Embryonic facial prominence (tissue), 1 donor: ENCODE data around the gene CHST3.
"Not testable (repeated sequence)": the region's sequence is repeated elsewhere in the genome, so short reads cannot be mapped to it uniquely, and the experiment has no call there.

Experiments
- DNase-seq: peaks from one replicate; pipeline ENCODE4 v3.0.0-alpha.2; 2016; ENCODE audit errors: extremely low spot score

Gene CHST3

DNA sequence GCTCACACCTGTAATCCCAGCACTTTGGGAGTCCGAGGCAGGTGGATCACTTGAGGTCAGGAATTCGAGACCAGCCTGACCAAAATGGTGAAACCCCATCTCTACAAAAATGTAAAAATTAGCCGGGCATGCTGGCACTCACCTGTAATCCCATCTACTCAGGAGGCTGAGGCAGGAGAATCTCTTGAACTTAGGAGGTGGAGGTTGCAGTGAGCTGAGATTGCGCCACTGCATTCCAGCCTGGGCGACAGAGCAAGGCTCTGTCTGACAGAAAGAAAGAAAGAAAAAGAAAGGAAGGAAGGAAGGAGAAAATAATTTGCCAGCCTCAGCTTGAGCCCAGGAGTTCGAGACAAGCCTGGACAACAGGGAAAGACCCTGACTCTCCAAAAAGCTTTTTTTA is 24.7 kb downstream of the CHST3 start:
- not testable (repeated sequence) for DNase-seq

DNA sequence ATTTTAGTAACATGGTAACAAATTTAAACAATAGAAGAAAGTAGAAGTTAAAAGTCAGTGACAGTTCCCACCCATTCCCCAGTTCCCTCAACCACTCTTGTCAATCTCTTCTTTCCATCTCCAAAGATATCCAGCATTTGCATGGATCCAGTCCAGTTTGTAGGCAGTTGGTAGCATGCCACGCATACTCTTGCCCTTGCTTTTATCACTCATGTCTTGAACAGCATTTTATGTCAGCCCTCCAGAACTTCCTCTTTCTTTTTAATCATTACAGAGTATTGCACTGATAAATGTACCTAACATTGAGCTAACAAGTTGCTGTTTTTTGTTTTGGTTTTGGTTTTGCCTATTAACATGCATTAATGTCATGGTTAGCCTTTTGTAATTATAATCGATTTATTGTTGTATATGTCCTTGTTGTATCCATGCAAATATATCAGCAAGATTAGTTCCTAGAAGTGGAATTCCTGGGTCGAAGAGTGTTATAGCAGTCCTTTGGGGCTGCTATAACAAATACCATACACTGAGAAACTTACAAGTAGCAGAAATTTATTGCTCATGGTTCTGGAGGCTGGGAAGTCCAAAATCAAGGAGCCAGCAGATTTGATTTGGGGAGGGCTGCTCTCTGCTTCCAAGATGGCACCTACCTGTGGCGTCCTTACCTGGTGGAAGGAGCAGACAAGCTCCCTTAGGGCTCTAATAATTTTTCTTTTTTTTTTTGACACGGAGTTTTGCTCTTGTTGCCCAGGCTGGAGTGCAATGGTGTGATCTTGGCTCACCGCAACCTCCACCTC is 25.7 kb downstream of the CHST3 start:
- DNase-seq: no peak

DNA sequence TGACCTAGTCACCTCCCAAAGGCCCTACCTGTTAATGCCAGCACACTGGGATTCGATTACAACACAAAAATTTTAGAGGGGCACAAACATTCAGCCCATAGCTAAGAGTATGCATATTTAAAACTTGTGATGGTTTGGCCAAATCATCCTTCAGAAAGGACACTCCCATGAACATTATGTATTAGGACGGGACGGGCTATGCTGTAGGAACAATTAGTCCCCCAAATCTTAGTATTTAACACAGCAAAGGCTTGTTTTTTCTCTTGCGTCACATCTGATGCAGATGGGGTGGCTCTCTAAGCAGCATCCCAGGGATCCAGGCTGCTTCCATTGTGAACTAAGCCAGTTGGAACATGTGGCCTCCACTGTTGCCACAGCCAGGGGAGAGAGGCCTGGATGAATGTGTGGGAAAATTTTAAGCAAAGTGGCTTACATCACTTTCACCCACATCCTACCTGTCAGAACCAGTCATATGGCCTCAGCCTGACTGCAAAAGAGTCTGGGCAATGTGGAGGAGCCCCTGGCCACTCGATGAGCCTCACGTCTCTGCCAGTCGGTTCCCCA is 26.6 kb downstream of the CHST3 start:
- DNase-seq: no peak

DNA sequence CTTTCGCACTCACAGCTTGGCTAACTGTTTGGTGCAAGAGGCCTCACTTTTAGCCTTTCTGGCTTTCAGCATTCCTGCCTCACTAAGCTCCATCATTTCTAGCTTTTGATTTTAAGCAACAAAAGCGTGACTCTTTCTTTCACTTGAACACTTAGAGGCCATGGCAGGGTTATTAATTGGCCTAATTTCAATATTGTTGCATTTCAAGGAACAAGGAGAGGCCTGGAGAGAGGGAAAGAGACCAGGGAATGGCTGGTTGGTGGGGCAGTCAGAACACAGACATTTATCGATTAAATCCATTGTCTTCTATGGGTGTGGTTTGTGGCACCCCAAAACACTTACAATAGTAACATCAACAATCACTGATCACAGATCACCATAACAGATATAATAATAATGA is 31.3 kb downstream of the CHST3 start:
- DNase-seq: no peak

DNA sequence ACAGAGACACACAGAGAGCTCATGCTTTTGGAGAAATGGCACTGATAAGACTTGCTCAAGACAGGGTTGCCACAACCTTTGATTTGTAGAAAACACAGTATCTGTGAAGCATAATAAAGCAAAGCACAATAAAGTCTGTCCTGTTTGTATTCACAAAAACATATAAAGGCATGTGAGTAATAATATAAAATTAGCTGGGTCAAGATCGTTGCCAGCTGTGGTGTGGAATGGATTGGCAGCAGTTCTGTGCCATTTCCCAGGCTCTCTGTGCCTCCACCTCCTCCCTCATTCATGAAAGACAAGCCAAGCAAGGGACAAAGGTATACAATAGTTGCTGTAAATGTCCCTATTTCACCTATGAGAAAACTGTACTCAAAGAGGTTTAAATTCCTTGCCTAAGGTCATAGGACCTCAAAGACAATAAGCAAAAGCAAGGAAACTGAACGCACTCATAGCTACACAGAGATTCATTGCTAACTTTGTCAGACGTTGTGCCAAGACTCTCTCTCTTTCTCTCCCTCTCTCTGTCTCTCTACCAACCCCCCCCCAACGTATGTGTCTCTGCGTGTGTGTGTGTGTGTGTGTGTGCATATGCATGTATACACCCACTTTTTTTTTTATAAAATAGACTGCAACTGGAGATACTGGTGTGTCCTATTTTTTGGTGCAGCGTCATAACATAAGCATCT is 31.8 kb downstream of the CHST3 start:
- no peak for DNase-seq

DNA sequence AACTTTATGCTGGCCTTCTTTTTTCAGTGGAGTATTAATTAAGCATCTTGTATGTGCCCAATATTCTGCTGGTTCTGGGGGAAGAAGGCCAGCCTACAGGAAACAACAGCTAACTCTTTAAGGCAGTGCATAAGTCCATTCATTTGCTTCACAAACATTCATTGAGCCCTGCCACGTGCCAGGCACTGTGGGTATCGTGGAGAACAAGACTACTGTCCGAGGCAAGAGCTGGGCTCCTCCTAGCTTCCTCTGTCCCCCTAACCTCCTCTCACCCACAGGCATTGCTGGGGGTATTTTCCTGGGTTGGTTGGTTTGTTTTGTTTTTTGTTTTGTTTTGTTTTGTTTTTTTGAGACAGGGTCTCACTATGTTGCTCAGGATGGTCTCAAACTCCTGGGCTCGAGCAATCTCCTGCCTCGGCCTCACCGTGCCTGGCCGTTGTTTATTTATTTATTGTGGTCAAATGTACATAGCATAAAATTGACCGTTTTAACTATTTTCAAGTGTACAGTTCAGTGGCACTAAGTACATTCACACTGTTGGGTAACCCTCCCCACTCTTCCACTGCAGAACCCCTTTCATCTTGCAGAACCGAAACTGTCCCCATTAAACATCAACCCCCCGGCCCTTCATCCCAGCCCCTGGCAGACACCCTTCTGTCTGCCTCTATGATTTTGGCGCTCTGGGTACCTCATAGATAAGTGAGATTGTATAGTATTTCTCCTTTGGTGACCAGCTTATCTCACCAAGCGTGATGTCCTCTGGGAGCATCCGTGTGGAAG is 32.6 kb downstream of the CHST3 start:
- no peak for DNase-seq

GRCh38 chr10:71998119-71998839 is 34.1 kb downstream of the CHST3 start:
- DNase-seq: no peak

DNA sequence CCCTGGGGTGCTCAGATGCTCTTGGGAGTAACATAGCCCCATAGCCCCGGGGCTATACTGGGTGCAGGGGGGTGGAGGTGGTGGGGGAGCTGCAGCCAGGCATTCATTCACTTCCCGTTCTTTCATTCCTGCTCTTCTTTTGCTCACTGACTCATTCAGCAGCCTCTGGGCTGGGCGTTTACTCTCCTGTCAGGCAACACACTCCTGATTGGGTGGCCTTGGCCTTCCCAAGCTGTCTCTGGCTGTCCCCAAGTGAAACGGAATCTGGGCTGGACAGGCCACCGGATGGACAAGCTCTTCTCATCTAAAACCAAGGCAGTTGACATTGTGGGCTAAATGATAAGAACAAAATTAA is 34.6 kb downstream of the CHST3 start:
- no peak for DNase-seq

DNA sequence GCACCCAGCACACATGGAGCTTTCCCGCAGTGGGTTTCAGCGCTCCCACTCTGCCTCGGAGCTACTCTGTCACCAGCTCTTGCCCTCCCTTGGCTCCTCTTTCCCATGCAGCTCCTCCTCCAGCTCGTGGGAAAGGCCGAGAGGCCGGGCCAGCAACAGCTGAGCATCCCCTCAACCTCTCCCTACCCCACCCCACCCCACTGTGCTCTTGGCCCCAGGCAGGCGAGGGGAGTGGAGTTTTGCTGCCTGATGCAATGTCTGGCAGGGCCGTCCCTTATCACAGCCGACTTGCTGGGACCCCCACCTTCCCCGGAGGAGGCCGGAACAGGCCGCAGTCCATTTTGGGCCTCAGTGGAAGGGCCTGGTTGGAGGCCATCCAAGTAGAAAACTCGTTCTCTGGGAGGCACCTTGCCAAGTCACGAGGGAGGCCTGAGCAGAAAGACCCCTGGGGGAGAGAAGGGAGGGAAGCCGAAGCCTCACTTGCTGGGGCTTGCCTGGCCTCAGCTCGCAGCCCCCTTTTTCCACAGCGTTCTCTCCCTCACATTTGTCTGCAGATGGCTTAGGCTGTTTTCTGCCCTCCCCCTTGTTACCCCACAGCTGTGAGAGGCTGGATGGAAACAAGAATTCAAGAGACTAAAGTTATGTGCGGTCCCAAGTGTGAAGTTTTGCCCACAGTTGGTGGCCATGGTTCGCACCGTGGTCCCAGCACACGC is 35.3 kb downstream of the CHST3 start:
- peak; percentile 64 for DNase-seq

DNA sequence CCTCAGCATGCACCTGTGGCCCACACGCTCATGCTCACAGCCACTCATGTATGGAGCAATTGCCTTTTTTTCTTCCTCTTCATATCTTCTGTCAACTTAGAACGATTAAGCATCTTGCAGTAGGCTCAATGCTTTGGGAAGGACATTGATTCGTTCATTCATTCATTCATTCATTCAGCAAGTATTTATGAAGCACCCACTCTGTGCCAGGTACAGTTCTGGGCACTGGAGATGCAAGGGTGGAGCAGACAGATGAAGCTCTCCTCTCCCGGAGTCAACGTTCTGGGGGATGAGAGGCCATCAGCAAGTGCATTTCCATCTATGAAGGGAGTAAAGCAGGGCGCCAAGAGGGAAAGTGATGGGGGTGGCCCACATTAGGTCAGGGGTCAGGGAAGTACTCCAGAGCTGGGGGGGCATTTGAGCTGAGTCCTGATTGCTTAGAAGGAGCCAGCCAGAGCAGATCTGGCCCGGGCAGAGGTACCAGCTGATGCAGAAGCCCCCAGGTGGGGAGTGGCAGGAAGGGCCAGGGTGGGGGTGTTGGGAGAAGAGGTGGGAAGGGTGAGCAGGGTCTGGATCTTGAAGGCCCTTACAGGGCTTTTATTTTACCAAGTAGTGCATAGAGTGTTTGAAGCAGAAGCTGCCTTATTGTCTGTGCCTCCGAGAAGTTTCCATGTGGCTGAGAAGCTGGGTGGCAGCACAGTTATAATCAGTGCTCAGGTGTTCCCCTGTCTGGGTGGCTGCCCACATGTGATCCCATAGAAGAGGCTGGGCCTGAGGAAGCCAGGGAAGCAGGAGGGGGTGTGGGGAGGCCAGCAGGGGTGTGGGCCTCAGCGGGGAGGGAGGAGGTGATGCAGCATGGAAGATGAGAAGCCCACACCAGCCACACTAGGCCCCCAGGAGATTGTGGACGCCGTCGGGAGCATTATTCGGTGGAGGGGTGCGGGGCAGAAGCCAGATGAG is 36.2 kb downstream of the CHST3 start:
- no peak for DNase-seq

DNA sequence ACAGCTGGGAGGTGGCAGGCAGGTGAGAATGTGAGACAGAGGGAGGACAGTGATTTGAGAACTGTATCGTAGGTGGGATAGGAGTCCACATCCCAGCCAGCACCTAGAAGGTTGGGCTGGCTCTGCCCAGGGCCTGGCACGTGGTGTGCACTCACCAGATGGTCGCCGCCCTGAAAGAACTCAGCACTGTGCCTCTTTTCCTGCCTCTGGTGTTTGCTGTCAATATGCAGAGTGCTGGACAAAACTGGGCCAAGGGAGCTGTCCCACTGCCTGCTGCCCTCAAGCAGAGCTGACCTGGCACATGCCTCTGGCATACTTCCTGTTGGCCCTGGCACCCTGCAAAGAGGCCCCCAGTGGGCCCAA is 36.8 kb downstream of the CHST3 start:
- no peak for DNase-seq

DNA sequence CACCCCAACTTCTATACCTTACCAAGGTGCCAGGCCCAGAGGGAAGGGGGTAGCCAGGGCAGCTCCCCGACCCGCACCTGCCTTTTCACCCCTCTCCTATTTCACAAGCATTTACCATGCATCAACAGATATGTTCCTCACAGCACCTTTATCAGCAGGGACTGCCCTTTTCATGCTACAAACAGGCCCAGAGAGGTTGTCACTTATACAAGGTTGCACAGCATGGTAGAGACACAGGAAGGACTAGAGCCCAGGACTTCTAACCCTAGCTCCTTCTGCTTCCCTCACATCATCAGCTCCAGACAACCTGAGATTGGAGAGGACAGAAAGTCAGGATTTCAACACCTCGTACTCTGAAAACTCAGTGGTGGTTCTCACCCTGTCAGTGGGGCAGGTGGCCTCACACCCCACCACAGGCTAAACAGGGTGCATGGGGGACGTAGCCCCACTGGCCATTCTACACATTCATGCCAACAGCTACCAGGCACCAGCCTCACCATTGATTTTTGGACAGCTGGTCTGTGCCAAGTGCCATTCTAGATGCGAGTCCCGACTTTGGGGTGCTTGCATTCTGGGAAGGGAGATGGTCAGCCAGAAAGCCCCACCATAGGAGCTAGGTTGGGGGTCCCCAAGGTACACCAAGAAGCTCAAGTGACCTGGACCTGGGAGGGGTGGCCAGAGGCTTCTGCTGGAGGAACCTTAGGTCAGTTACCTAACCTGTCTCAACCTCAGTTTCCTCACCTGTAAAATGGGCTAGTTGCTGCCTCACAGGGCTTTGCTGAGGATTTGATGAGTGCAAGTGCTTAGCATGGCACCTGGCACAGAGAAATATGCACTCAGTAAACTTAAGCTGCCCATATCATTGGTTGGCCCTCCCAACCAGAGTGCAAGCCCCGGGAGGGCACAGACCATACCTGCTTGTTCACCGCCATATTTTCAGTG is 38.4 kb downstream of the CHST3 start:
- DNase-seq: no peak

- DNase-seq: no peak
These were observed 41.8 kb downstream of the CHST3 start for GRCh38 chr10:72006026-72006425.

GRCh38 chr10:72007246-72007892 is 43.2 kb downstream of the CHST3 start:
- no peak for DNase-seq

DNA sequence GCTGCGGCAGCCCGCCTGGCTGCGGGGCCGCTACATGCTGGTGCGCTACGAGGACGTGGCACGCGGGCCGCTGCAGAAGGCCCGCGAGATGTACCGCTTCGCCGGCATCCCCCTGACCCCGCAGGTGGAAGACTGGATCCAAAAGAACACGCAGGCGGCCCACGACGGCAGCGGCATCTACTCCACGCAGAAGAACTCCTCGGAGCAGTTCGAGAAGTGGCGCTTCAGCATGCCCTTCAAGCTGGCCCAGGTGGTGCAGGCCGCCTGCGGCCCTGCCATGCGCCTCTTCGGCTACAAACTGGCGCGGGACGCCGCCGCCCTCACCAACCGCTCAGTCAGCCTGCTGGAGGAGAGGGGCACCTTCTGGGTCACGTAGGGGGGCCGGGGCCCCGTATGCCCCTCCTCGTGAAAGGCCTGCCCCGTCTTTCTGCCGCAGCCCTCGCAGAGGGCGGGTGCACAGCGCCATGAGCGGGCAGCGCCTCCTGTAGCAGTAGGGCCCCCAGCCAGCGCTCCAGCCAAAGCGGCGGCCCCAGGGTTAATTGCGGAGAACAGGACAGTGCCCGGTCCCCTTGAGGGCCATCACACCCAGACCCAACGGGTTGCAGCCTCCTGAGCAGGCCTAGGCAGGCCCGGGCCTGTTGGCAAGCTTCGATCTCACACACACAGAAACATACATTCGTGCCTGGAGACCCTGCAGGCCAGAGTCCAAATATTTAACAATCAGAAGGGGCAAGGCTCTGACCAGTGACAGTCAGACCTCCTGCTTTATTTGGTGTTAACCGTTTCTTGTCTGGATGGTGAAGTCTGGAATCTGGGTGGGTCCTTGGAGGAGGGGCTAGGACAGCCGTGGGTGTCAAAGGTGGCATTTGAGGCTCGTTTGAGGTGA is 44.1 kb downstream of the CHST3 start:
- no peak for DNase-seq

DNA sequence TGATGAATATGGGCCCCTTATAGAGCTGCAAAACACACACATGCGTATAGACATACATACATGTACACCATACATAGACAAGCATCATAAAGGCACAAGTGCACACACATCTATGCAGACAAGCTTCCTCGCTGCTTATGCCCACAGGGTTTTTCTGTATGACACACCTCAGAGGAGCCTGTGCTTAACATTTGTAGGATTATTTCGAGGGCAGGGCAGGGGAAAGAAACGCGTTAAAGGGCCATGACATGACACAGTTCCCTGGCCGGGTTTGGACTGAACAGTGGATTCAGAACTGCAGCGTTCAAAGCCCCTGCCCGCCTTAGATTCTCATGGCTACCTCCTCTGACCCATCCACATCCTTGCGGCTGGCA is 44.8 kb downstream of the CHST3 start:
- DNase-seq: no peak

DNA sequence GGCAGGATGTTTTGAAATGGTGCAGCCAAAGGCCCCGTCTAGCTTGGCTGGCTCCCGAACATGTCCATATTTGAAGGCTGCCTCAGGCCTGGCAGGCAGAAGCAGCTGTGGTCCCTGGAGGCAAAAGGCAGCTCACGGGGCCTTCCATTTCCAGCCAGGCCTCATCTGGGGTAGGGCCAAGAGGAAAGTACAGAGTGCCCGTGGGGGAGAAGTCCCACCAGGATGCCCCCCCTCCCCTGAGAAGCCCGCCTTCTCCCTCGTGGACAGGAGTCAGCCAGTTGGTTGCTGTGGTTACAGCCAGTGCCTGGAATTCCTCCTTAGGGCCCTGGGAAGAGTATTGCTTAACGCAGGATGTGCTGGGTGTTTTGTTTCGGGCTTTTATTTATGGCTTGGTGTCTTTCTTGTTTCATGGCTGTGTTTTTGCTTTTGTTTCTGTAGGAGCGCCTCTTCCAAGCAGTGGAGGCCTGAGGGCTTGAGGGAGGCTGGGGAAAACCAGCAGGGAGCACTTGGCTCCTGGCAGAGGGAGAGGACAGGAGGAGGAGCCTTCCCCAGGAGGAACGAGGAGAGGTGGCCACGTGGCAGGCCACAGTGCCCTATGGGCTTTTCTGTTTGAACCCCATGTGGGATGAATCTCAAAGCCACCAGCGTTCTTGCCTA is 45.4 kb downstream of the CHST3 start:
- no peak for DNase-seq
